Measurements from ENCODE around the gene AMER3.

AMER3 gene

GRCh38 chr2:130807659-130808385 is 52.5 kb downstream of the AMER3 start:
- H3K4me3 ChIP-seq (replicated peaks; ENCODE audit: low read depth, low read length) = no peak overlapping the region
- no peak for TF ChIP-seq CTCF (IDR thresholded peaks at IDR 0.05; ENCODE audit: low read length, missing control alignments)

GRCh38 chr2:130808482-130809268 is 53.3 kb downstream of the AMER3 start:
- no peak overlapping the region for H3K4me3 ChIP-seq (replicated peaks; ENCODE audit: low read depth, low read length)
- DNase-seq (ENCODE audit: low read depth) = peak; percentile 73
- no peak for TF ChIP-seq CTCF (IDR thresholded peaks at IDR 0.05; ENCODE audit: low read length, missing control alignments)

More at GRCh38 chr2:130807659-130808385, 52.5 kb downstream of the AMER3 start:
- no peak for DNase-seq (ENCODE audit: low read depth)

- DNase-seq (ENCODE audit: low read depth) = no peak
- H3K4me3 ChIP-seq (replicated peaks; ENCODE audit: low read depth, low read length) = no peak overlapping the region
- no peak for TF ChIP-seq CTCF (IDR thresholded peaks at IDR 0.05; ENCODE audit: low read length, missing control alignments)
Observed at GRCh38 chr2:130810490-130810889, 55.1 kb downstream of the AMER3 start.

GRCh38 chr2:130813722-130814121 is 58.4 kb downstream of the AMER3 start:
- no peak for DNase-seq (ENCODE audit: low read depth)
- no peak for TF ChIP-seq CTCF (IDR thresholded peaks at IDR 0.05; ENCODE audit: low read length, missing control alignments)
- H3K4me3 ChIP-seq (replicated peaks; ENCODE audit: low read depth, low read length) = no peak overlapping the region

GRCh38 chr2:130814931-130815680 is 59.8 kb downstream of the AMER3 start:
- no peak overlapping the region for H3K4me3 ChIP-seq (replicated peaks; ENCODE audit: low read depth, low read length)
- TF ChIP-seq CTCF (IDR thresholded peaks at IDR 0.05; ENCODE audit: low read length, missing control alignments) = no peak
- DNase-seq (ENCODE audit: low read depth) = no peak

Data from fibroblast of pulmonary artery (primary cell).